HG03135 (cell line): ENCODE measurements around the gene C14orf119.

Experiments
- ATAC-seq: cut with Tn5 transposase; IDR thresholded peaks from one replicate; pipeline ENCODE4 v1.9.1; 2021; ENCODE audit warnings: mild to moderate bottlenecking, moderate library complexity; ENCODE audit not compliant: unreplicated experiment

Gene C14orf119

GRCh38 chr14:23060536-23061260, 34.6 kb upstream of the C14orf119 start:
- ATAC-seq, result no peak

DNA sequence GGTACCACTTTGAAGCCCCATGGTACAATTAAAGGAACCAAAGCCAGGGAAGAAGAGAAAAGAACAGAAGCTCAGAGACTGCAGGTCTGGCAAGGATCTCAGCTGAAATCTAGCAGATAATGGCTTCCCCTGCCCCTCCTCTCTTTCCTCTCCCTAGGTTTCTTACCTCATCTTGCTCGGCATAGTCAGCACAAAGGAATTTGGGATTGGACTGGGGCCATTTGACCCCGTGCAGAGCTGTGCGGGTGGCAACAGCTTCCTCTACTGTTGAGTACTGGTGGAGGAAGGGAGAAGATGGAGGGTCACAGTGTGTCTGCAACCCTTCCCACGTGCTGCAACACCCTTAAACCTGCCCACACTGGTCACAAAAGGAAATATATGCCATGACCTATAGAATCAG, 33.3 kb upstream of the C14orf119 start:
- ATAC-seq, result no peak

GRCh38 chr14:23063601-23064000, 31.7 kb upstream of the C14orf119 start:
- ATAC-seq, result no peak

DNA sequence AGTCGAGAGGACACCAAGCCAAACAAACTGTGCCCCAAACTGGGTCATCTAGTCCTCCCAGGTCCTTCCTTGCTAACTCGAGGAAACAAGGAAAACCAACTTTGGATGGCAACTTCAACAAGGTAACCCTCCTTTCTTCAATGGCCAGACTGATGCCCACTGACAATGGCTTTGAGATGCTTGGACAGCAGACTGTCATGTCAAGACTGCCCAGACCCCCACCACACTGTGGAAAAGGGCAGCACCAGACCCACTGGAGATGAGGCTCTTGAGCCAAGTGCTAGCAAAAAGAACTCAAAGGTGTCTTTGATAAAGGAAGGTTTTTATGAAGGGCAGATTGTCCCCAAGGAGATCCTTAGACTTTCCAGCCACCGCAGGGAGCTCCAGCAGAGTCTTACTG, 28.9 kb upstream of the C14orf119 start:
- ATAC-seq, result no peak

DNA sequence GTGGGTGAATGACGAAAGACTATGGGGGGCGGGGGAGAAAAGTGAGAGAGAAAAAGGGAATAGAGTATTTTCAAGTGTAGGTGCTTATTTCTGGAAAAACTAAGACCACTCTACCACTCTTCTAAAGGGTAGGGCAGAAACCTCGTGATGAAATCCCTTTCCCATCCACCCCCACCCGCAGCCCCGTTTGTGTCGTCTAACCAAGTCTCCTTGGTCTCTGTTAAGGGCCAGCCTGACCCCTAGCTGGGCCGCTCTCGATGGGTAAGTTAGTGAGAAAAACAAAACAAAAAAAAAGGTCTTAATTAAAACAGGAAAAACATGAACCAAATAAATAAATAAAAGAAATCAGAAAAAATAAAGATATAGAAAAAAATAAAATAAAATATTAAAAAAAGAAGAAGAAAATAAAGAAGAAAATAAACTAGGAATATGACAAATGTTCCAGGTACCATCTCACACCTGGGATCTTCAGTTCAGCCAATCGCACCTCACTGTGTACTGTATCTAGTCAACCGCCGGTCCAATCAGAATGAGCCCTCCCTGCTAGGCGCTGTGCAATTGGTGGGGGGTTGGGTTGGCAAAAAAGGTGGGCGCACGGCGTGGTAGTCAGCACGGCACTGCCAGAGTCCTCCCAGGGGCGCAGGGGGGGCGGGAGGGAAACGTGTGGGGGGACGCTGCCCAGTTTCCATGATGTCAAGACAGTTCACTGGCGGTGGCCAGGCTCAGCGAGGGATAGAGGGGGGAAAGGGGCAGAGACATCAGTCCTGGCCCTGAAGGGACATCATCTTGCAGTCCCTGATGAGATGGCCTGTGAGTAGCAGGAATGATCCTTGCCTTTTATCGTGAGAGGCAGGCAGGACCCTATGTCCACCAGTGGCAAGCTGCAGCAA, 28.2 kb upstream of the C14orf119 start:
- no peak for ATAC-seq

GRCh38 chr14:23067847-23068788, 27.2 kb upstream of the C14orf119 start:
- ATAC-seq, result no peak

- ATAC-seq, result peak; percentile 59
Observed at GRCh38 chr14:23068789-23069412, 26.4 kb upstream of the C14orf119 start.

DNA sequence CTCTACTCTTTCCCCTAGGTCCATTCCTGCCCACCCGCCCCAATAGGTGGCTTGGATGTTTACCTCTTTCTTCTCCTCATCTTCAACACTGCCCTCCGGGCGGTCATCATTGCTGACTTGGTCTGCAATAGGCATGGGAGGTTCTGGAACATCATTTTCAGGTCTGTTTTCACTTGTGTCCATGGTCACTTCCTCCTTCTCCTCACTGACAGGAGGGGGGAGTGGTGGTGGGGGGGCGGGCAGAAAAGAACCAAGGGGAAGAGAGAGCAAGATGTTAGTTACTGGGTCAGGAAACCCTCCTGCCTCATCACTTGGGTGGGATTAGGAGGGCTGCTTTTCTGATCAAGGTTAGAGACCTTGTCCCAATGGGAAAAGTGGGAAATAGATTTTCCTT, 25.9 kb upstream of the C14orf119 start:
- ATAC-seq, result no peak

DNA sequence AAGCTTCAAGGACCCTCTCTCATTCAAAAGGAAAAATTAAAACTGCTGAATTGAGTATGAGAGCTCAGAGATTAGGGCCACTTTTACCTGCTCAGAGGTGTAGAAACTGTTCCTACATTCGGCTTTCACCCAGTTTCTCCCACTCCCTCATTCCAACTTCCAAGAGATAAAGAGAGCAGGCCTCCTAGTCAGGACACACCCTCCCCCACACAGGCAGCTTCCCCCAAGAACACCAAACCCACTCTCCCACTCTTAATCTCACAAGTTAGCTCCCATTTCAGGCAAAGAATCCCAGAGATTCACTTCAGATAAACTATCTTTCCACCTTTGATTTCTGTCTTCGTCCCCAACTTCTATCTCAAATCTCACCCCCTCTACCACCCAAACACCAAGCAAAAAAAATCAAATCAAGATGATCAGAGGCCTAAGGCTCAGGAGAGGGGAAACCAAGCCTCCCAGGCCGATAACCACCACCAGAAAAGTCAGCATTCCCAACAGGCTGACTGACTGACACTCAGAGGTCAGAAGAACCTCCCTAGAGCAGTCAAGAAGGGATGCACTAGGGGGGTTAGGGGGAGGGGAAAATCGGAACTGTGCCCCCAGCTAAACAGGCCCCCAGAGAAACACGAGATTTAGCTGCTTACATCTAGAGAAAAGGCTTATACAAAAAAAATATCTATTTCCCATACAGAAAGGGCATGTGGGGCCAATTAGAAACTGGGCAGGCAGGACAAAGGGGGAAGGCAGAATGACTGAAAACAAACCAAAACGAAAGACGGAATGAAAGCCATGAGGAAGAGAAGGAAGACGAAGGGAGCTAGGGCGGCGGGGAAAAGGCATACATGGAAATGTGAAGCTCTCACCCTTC, 24.8 kb upstream of the C14orf119 start:
- ATAC-seq, result no peak

DNA sequence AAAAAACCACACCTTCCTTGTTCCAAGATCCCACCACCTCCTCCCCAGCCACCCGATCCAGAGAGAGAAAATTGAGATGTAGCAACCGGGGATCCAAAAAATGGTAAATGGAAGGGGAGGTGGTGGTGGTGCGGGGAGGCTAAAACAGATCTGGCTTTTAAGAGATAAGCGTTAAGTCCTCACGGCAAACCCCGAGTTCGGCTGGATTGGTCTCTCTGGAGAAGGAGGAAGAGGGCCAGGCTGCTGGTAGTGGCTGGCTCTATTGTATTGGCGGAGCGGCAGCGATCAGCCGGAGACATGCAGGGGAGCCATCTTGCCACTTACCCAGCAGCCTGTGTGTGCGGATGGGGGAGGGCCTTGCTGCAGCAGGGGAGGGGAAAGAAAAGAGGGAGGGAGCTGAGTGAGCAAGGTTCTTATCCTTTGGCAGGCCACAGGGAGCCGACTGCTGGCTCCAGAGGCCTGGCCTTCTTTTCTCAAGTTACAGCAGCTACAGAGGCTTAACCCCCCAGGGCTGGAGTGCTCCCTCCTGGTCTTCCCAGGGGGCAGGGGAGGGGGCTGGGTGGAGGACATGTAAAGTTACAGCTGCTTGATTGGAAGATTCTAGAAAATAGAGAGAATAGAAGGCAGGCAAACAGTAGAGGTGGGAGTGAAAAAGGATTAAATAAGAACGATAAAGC, 23.9 kb upstream of the C14orf119 start:
- peak; percentile 84 for ATAC-seq

DNA sequence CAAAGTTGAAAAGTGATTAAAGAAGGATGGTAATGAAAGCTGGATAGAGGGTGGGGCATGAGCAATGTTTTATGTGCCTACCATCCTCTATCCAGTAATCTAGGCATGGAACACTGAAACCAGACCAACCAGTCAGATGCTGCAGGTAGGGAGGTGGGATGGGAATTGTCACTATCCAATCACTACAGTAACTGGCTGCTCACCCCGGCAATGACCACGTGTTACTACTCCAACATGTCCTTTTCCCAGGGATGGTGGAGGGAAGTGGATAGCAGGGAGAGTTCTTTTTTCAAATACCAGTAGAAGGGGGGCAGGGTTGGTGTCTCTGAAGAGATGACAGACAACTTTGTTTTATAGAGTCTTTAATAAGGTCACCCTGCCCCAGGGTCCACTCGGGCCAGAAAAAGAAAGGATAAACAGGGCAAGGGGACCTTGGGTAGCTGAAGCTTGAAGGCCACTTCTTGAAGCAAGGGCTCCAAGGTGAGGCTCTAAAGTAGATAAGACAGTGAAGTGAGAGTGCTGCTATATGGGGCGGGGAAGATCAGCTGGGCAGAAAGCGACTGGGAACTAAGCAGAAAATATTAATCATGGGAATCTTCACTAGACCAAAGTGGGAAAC, 23.3 kb upstream of the C14orf119 start:
- ATAC-seq, result no peak

DNA sequence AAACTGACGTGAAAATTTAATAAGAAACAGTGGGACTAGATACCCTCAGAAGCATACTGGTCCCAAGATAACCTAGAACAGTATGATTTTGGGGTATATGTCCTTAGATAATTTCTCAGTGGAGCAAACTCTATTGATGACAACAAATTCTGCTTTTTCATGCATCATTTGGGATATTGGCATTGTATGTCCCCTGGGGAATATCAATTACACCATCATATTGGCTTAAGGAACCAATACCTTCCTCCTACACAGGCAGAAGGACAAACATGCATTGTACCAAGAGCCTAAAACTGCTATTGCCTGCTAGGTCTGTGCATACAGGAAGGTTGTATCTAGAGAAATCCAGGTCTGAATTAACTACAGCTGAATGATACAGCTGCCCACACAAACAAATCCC, 20.4 kb upstream of the C14orf119 start:
- no peak for ATAC-seq

DNA sequence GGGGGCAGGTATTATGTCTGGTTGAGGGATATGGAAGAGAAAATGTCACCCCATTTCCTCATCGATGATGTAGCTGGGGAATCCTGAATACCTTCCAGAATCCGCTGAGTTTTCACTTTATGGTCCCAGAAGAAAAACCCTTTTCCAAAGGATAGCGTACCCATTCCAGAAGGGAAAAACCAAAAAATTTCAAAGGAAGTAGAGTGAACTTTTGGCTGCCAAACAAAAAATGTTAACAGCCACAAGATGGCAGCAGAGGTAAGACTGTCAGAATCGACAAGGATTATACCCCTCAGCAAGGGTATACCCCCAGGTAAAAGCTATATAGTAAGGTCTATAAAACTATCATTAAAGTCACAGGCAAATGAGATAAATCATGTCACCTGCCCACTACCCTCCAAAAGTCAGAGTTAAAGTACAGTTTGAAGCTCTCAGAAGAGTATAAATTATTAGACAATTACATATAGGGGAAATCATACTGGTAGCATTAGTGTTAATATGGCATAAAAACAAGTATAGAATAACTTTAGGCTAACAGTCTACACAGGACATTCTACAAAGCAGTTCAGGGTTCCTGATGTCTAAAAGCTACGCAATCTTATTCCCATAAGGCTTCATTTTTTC, 18.4 kb upstream of the C14orf119 start:
- no peak for ATAC-seq

- ATAC-seq, result no peak
Observed at GRCh38 chr14:23077962-23078361, 17.3 kb upstream of the C14orf119 start.

DNA sequence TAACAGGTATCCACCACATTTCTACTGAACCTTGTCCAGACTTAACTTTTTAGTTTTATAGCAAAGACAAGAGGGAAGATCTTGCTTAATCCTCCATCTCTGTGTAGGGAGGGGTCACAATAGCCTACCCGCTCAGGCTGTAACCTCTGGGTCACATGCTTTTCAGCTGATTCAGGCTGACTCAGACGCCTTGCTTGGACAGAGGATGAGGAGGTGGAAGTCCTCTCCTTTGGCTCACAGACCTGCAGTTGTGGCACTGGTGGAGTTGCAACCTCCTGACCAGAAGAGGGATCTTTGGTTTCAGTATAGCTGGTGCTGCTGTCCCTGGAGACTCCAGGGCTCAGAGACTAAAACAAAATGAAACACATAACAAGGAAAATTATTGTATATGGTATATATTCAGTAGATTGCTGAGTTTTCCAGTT, 16.6 kb upstream of the C14orf119 start:
- ATAC-seq, result no peak

DNA sequence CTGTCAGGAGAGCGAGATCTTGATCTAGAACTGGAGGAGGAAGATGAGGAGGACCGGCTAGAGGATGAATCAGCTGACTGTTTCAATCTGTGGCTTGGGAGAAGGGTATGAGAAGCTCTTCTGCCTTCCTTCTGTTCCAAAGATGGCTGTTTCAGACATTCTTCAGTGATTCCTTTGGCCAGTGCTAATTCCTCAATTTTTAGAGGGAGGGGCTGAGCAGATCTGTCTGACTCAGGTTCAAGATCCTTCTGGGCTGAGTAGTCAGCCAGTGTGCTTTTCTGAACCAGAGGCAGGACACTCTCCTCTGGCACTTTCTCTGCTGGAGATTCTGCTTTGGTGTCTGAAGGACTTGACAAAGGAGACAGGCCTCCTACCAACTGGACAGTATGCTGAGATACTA, 15.6 kb upstream of the C14orf119 start:
- no peak for ATAC-seq

DNA sequence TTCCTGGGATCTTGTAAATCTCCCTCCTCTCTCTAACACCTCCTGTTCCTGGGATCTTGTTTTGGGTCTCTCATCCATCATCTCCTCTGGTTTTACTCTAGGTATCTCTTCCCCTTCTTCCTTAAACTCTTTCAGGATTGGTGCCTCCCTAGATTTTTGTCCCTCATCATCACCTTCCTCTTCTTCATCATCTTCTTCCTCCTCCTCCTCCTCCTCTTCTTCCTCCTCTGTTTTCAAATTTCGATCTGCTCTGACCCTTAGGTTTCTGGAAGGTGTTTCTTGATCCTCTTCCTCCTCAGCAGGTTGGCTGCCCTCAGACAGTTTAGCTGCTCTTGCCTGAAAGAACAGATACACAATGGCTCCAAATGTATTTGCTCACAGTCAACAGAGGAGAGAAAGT, 14.8 kb upstream of the C14orf119 start:
- ATAC-seq, result no peak

DNA sequence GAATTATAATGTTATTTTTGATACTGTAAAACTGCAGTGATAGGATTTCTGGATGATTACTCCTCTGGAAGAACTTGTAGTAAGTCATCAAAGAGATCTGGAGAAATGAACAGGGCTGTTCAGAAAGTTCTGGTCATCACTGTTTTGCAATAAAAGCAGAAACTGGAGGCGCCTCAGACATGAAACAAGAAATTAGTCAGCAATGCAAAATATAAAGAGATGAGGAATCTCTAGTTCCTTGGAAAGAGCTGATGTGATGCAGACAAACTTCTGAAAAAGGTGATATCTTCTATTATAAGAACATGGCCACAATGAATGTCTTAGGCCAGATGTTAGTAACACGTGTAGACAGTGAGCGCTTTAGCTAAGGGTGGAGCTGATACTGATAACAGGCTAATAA, 9.8 kb upstream of the C14orf119 start:
- ATAC-seq, result no peak
